Smooth muscle cell of the umbilical artery (primary cell): ENCODE results near the gene DPH5. TPM values are rescaled to one million over a fixed set of nuclear protein-coding genes. Genes with fewer than 3 reads are reported as not detected.

Source experiments
- total RNA-seq: library from RNA; depleted of rRNA; stranded (reverse); fragments of >200 nt; gene quantifications from 2 replicates; pipeline ENCODE4 v1.2.3, GENCODE V29; 2014

The DPH5 gene
- 27.8 and 31.8 TPM in 2 replicates for total RNA-seq

GRCh38 chr1:101025657-101026429, at the start of gene DPH5:
TSS of gene DPH5 (minus strand) at chr1:101025784. CDS start at chr1:101025443, 341 bp downstream.

Other genes starting within 250 kb of the DPH5 start
- gene EXTL2, start 130.9 kb downstream of the DPH5 start, total RNA-seq: 53.7 and 62.1 TPM in 2 replicates
- gene SLC30A7, start 129.7 kb downstream of the DPH5 start, total RNA-seq: 58.2 and 68.9 TPM in 2 replicates
- 2.7 and 7.9 TPM in 2 replicates for gene S1PR1, start 211.2 kb upstream of the DPH5 start, total RNA-seq